MM.1S (cell line): ENCODE results near the gene HSF4.

Experiments
- EZH2 ChIP-seq: fragments of 300-600 bp; sonication (generic); optimal IDR thresholded peaks from 2 replicates; pipeline ENCODE3; 2017; ENCODE audit warnings: low read depth, mild to moderate bottlenecking, antibody characterized with exemption, low read length, mixed read lengths
- TF ChIP-seq, protein P1 (sequence below): fragments of 300-600 bp; sonication (generic); IDR thresholded peaks from 2 replicates; pipeline ENCODE4 v1.5.1; 2016; ENCODE audit warnings: antibody characterized with exemption, low read length, mixed read lengths

DNA sequence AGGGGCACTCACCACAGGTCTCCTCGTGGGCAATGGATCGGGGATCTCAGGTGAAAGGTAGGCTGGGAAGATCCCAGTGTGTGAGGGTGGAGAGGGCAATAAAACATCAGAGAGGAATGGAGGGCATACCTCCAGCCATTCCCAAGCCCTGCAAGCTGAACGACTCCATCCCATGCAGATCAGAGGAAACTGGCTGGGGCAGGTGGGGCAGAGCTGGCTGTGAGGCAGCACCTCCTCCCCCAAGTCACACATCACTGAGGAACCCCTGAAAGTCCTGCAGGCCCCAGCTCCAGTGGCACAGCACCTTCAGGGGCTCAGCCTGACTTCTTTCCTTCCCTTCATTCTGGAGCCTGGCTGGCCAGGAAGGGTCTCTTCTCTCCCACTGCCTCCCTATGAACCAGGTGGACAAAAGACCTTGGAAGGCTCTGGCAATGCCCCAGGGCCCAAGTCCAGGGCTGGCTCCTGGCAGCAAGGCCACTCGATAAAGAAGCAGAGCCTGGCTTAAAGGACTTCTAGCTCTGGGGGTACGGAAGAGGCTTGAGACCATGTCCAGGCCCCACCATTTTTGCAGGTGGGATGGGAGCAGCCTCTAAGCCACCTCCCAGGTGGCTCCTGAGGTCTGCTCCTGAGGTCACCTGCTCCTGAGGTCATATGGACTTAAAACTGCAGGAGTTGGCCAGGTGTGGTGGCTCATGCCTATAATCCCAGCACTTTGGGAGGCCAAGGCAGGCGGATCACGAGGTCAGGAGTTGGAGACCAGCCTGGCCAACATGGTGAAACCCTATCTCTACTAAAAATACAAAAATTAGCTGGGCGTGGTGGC lies 48.9 kb downstream of the HSF4 start:
- TF ChIP-seq, protein P1, sequence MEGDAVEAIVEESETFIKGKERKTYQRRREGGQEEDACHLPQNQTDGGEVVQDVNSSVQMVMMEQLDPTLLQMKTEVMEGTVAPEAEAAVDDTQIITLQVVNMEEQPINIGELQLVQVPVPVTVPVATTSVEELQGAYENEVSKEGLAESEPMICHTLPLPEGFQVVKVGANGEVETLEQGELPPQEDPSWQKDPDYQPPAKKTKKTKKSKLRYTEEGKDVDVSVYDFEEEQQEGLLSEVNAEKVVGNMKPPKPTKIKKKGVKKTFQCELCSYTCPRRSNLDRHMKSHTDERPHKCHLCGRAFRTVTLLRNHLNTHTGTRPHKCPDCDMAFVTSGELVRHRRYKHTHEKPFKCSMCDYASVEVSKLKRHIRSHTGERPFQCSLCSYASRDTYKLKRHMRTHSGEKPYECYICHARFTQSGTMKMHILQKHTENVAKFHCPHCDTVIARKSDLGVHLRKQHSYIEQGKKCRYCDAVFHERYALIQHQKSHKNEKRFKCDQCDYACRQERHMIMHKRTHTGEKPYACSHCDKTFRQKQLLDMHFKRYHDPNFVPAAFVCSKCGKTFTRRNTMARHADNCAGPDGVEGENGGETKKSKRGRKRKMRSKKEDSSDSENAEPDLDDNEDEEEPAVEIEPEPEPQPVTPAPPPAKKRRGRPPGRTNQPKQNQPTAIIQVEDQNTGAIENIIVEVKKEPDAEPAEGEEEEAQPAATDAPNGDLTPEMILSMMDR = no peak
- no peak for TF ChIP-seq EZH2
